ENCODE results near the gene NEURL4.

The NEURL4 gene

GRCh38 chr17:7323731-7324437, 5.3 kb downstream of the NEURL4 start:
- DNase-seq (ENCODE audit: low read depth) = peak; percentile 58

GRCh38 chr17:7322520-7323194, 6.5 kb downstream of the NEURL4 start:
- DNase-seq (ENCODE audit: low read depth) = no peak

GRCh38 chr17:7321466-7321865, 7.7 kb downstream of the NEURL4 start:
- DNase-seq (ENCODE audit: low read depth) = no peak

- no peak for DNase-seq (ENCODE audit: low read depth)
Observed at GRCh38 chr17:7318121-7318860, 10.8 kb downstream of the NEURL4 start.

- DNase-seq (ENCODE audit: low read depth) = no peak
Observed at GRCh38 chr17:7317161-7317803, 11.9 kb downstream of the NEURL4 start.

- no peak for DNase-seq (ENCODE audit: low read depth)
Observed at GRCh38 chr17:7315570-7316235, 13.4 kb downstream of the NEURL4 start.

- DNase-seq (ENCODE audit: low read depth) = peak; percentile 91
Observed at GRCh38 chr17:7314719-7315569, 14.2 kb downstream of the NEURL4 start, which contains the start of gene GPS2. TSS of gene GPS2 (minus strand) at chr17:7315360. CDS start at chr17:7315052, 308 bp downstream.

- DNase-seq (ENCODE audit: low read depth) = no peak
Observed at GRCh38 chr17:7313890-7314718, 15.0 kb downstream of the NEURL4 start.

GRCh38 chr17:7313088-7313889, 15.8 kb downstream of the NEURL4 start:
- DNase-seq (ENCODE audit: low read depth) = no peak

- no peak for DNase-seq (ENCODE audit: low read depth)
Observed at GRCh38 chr17:7312432-7313087, 16.6 kb downstream of the NEURL4 start.

- no peak for DNase-seq (ENCODE audit: low read depth)
Observed at GRCh38 chr17:7311110-7311705, 17.9 kb downstream of the NEURL4 start.

GRCh38 chr17:7309628-7310027, 19.5 kb downstream of the NEURL4 start:
- DNase-seq (ENCODE audit: low read depth) = no peak

- DNase-seq (ENCODE audit: low read depth) = peak; percentile 79
Observed at GRCh38 chr17:7308625-7309433, 20.3 kb downstream of the NEURL4 start.

GRCh38 chr17:7307686-7308624, 21.2 kb downstream of the NEURL4 start:
- DNase-seq (ENCODE audit: low read depth) = peak; percentile 46

- DNase-seq (ENCODE audit: low read depth) = peak; percentile 100
Observed at GRCh38 chr17:7306911-7307685, 22.0 kb downstream of the NEURL4 start, which contains the start of gene EIF5A. TSS of gene EIF5A (plus strand) at chr17:7307628. CDS start at chr17:7309636, 2,008 bp downstream.

Data from activated T-helper 9 cell treated with anti-CD3 and anti-CD28 coated beads, Interleukin-2, amount 50 U/mL, for 16 hours (primary cell).